CD8-positive, alpha-beta memory T cell (primary cell): ENCODE measurements around the gene PNPLA8. TPM values are rescaled to one million over a fixed set of nuclear protein-coding genes. Genes with fewer than 3 reads are reported as not detected.
"Not testable (repeated sequence)": the region's sequence is repeated elsewhere in the genome, so short reads cannot be mapped to it uniquely, and the experiment has no call there.

ENCODE experiments used
- CTCF ChIA-PET: fragments of 350-600 bp; sonication (Branson Sonifier 250); formaldehyde crosslinking; loops from one replicate; lab custom pipeline; 2021; ENCODE audit warnings: antibody characterized with exemption; lab: Charles Lee
- POLR2A ChIA-PET: fragments of 350-600 bp; sonication (Branson Sonifier 250); formaldehyde crosslinking; loops from one replicate; lab custom pipeline; 2021; ENCODE audit warnings: antibody characterized with exemption; lab: Charles Lee
- DNase-seq, 5 donors: peaks; one replicate each; pipeline versions ENCODE4 v3.0.0 to v3.0.0-alpha.2; 2020 to 2022; ENCODE audit warnings: mixed read lengths in 1 of 5
- H3K27ac ChIP-seq: one replicate; pipeline ENCODE4 v1.7.0; 2013; ENCODE audit warnings: low read depth, mild to moderate bottlenecking, low read length, moderate library complexity
- H3K27me3 ChIP-seq: 2 replicates; pipeline ENCODE4 v1.7.0; 2013; ENCODE audit warnings: low read length, mild to moderate bottlenecking; ENCODE audit not compliant: insufficient read depth, poor library complexity, severe bottlenecking
- H3K36me3 ChIP-seq: 2 replicates; pipeline ENCODE4 v1.7.0; 2013; ENCODE audit warnings: mild to moderate bottlenecking, low read length, moderate library complexity; ENCODE audit not compliant: insufficient read depth
- H3K4me1 ChIP-seq: 2 replicates; pipeline ENCODE4 v1.7.0; 2013; ENCODE audit warnings: mild to moderate bottlenecking, low read length, moderate library complexity; ENCODE audit not compliant: insufficient read depth
- H3K4me3 ChIP-seq: 2 replicates; pipeline ENCODE4 v1.7.0; 2013; ENCODE audit warnings: mild to moderate bottlenecking, low read length
- H3K9me3 ChIP-seq: 2 replicates; pipeline ENCODE4 v1.7.0; 2013; ENCODE audit warnings: mild to moderate bottlenecking, low read length
- H3K27ac Mint-ChIP-seq, 8 donors: one replicate each; pipeline ENCODE4 v1.8.0; 2020 to 2021; ENCODE audit warnings: mixed read lengths in 8 of 8, mild to moderate bottlenecking in 6 of 8, inconsistent platforms in 3 of 8, moderate library complexity in 3 of 8
- H3K27me3 Mint-ChIP-seq, 2 donors: one replicate each; pipeline ENCODE4 v1.8.0; 2020 to 2021; ENCODE audit warnings: mixed read lengths in 2 of 2, mild to moderate bottlenecking in 1 of 2, moderate library complexity in 1 of 2
- H3K36me3 Mint-ChIP-seq, 3 donors: one replicate each; pipeline ENCODE4 v1.8.0; 2020 to 2021; ENCODE audit warnings: mixed read lengths in 3 of 3, inconsistent platforms in 1 of 3, mild to moderate bottlenecking in 1 of 3
- H3K4me1 Mint-ChIP-seq, 3 donors: one replicate each; pipeline ENCODE4 v1.8.0; 2020 to 2021; ENCODE audit warnings: mixed read lengths in 3 of 3, inconsistent platforms in 1 of 3, mild to moderate bottlenecking in 1 of 3
- H3K4me3 Mint-ChIP-seq, 7 donors: one replicate each; pipeline ENCODE4 v1.8.0; 2020 to 2021; ENCODE audit warnings: mixed read lengths in 7 of 7, mild to moderate bottlenecking in 6 of 7, moderate library complexity in 4 of 7, inconsistent platforms in 2 of 7
- H3K9me3 Mint-ChIP-seq, 5 donors: one replicate each; pipeline ENCODE4 v1.8.0; 2020 to 2022; ENCODE audit warnings: mixed read lengths in 5 of 5, mild to moderate bottlenecking in 3 of 5, moderate library complexity in 2 of 5, inconsistent platforms in 1 of 5
- polyA plus RNA-seq: library from polyadenylated mRNA; unstranded; fragments of 300-500 nt; fragmentation: Illumina TruSeq; gene quantifications from one replicate; pipeline ENCODE4 v1.2.3, GENCODE V29; 2021
- total RNA-seq, 2 experiments: library from RNA; stranded (reverse); gene quantifications; one replicate each; pipeline ENCODE4 v1.2.3, GENCODE V29; 2021

The PNPLA8 gene
- total and polyA plus RNA-seq, 3 experiments from 2014 or later: 16.3 to 29.7 (median 17.9) TPM

- H3K4me1 Mint-ChIP-seq: no peaks in the 10 kb centered on the region
- CTCF ChIA-PET: interaction anchor here (1.0 kb wide), 1 partner anchor 11 kb away, joined by 5 read pairs; no protein-coding TSS in a partner anchor
These were observed 39.5 kb downstream of the PNPLA8 start for GRCh38 chr7:108486291-108486966.

GRCh38 chr7:108484137-108484536 is 41.8 kb downstream of the PNPLA8 start:
- Histone ChIP-seq H3K27ac (no peak overlapping the region), H3K36me3 (peaks cover 9% of the 10 kb centered on the region), H3K4me1 (no peaks in the 10 kb centered on the region), H3K27me3 (no peaks in the 10 kb centered on the region), H3K9me3 (no peaks in the 10 kb centered on the region), H3K4me3 (no peak overlapping the region)
- H3K36me3 Mint-ChIP-seq: peaks cover 8 to 62% (median 14%) of the 10 kb centered on the region in 3 donors
- no peaks in the 10 kb centered on the region for H3K9me3 Mint-ChIP-seq
- H3K4me1 Mint-ChIP-seq: no peaks in the 10 kb centered on the region
- ChIA-PET CTCF (interaction anchor here (1.8 kb wide), 1 partner anchor 13 kb away, joined by 7 read pairs; no protein-coding TSS in a partner anchor), POLR2A (no interaction called here)
- DNase-seq: no peak
- no peak overlapping the region for H3K27ac Mint-ChIP-seq
- H3K27me3 Mint-ChIP-seq: no peaks in the 10 kb centered on the region
- H3K4me3 Mint-ChIP-seq: no peak overlapping the region

More at GRCh38 chr7:108486291-108486966, 39.5 kb downstream of the PNPLA8 start:
- no peak overlapping the region for H3K4me3 Mint-ChIP-seq
- Histone ChIP-seq H3K9me3 (no peaks in the 10 kb centered on the region), H3K36me3 (peaks cover 9% of the 10 kb centered on the region), H3K27me3 (no peaks in the 10 kb centered on the region), H3K4me1 (no peaks in the 10 kb centered on the region), H3K27ac (no peak overlapping the region), H3K4me3 (no peak overlapping the region)
- no peak for DNase-seq
- H3K27ac Mint-ChIP-seq: no peak overlapping the region
- H3K9me3 Mint-ChIP-seq: no peaks in the 10 kb centered on the region
- peaks cover 10 to 66% (median 11%) of the 10 kb centered on the region in 3 donors for H3K36me3 Mint-ChIP-seq
- H3K27me3 Mint-ChIP-seq: no peaks in the 10 kb centered on the region
- POLR2A ChIA-PET: no interaction called here

GRCh38 chr7:108480311-108480710 is 45.6 kb downstream of the PNPLA8 start:
- no peaks in the 10 kb centered on the region for H3K27me3 Mint-ChIP-seq

GRCh38 chr7:108479751-108480150 is 46.2 kb downstream of the PNPLA8 start:
- H3K4me3 Mint-ChIP-seq: no peak overlapping the region
- H3K36me3 ChIP-seq: no peaks in the 10 kb centered on the region
- H3K27me3 Mint-ChIP-seq: no peaks in the 10 kb centered on the region
- no peaks in the 10 kb centered on the region for H3K4me1 Mint-ChIP-seq
- CTCF ChIA-PET: no interaction called here
- no peaks in the 10 kb centered on the region for H3K9me3 ChIP-seq
- H3K27ac ChIP-seq: no peak overlapping the region
- H3K4me3 ChIP-seq: no peak overlapping the region
- POLR2A ChIA-PET: no interaction called here
- H3K36me3 Mint-ChIP-seq: peaks cover 9 to 72% (median 37%) of the 10 kb centered on the region in 3 donors
- H3K4me1 ChIP-seq: no peaks in the 10 kb centered on the region
- no peaks in the 10 kb centered on the region for H3K27me3 ChIP-seq
- H3K27ac Mint-ChIP-seq: peak overlapping the region in 1 of 8 donors; percentile 26
- no peak for DNase-seq
- H3K9me3 Mint-ChIP-seq: no peaks in the 10 kb centered on the region

More at GRCh38 chr7:108480311-108480710, 45.6 kb downstream of the PNPLA8 start:
- H3K36me3 ChIP-seq: no peaks in the 10 kb centered on the region
- no peak overlapping the region for H3K4me3 ChIP-seq
- Mint-ChIP-seq H3K4me1 (no peaks in the 10 kb centered on the region), H3K36me3 (peaks cover 14 to 72% (median 36%) of the 10 kb centered on the region in 3 donors), H3K4me3 (no peak overlapping the region), H3K27ac (no peak overlapping the region), H3K9me3 (no peaks in the 10 kb centered on the region)
- H3K9me3 ChIP-seq: no peaks in the 10 kb centered on the region
- no peaks in the 10 kb centered on the region for H3K27me3 ChIP-seq
- no peak overlapping the region for H3K27ac ChIP-seq
- no peaks in the 10 kb centered on the region for H3K4me1 ChIP-seq
- POLR2A ChIA-PET: no interaction called here
- CTCF ChIA-PET: no interaction called here
- no peak for DNase-seq

DNA sequence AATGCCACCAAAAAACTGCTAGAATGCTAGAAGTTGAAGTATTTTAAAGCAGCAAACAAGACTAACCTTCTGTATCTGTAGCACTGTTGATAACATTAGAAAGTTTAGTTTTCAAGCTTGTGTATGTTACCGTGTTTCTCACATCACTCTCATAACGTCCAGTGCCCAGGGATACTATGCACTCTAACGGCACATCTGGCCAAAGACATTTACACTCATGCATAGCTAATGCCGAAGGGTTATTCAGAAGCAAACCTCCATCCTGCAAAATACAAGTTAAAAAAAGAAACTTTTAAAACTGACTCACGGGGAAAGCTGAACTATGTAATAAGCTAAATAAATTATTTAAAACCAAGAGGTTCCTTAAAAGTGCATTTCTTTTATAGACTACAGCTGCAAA is 46.8 kb downstream of the PNPLA8 start:
- H3K27ac Mint-ChIP-seq: no peak overlapping the region
- ChIA-PET POLR2A (no interaction called here), CTCF (no interaction called here)
- H3K4me1 Mint-ChIP-seq: no peaks in the 10 kb centered on the region
- H3K36me3 ChIP-seq: no peaks in the 10 kb centered on the region
- no peak overlapping the region for H3K4me3 Mint-ChIP-seq
- no peaks in the 10 kb centered on the region for H3K27me3 Mint-ChIP-seq
- H3K4me1 ChIP-seq: no peaks in the 10 kb centered on the region
- H3K9me3 ChIP-seq: no peaks in the 10 kb centered on the region
- no peak for DNase-seq
- no peaks in the 10 kb centered on the region for H3K27me3 ChIP-seq
- H3K4me3 ChIP-seq: no peak overlapping the region
- H3K36me3 Mint-ChIP-seq: peaks cover 9 to 73% (median 37%) of the 10 kb centered on the region in 3 donors
- no peaks in the 10 kb centered on the region for H3K9me3 Mint-ChIP-seq
- no peak overlapping the region for H3K27ac ChIP-seq

DNA sequence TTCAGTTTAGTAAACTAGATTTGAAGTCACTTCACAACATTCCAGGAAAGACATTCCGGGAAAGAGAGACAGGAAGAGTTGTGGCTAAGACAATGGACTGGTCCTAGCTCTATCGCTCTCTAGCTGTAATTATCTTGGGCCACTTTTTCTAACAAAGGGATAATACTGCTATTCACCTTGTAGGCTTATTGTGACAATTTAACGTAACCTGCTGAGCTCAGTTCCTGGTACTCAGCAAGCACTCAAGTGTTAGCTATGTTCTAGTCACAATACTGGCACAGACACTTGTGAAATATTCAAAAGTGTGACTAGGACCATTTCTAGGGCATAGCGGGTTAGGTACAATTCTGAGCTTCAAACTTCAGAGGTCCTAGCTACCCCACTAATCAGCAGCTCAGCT is 57.7 kb downstream of the PNPLA8 start:
- H3K4me3 ChIP-seq: no peak overlapping the region
- ChIA-PET CTCF (interaction anchor here (1.0 to 1.9 kb wide), 3 partner anchors 12 to 1005 kb away, joined by 3 to 6 read pairs (median 4); partner anchors contain the start of gene NRCAM), POLR2A (no interaction called here)
- peaks cover 2 to 12% (median 8%) of the 10 kb centered on the region in 3 donors for H3K4me1 Mint-ChIP-seq
- H3K4me1 ChIP-seq: peaks cover 15% of the 10 kb centered on the region
- no peak for DNase-seq
- H3K27me3 Mint-ChIP-seq: peaks cover 0 to 4% of the 10 kb centered on the region in 2 donors
- peaks cover 0 to 9% (median 3%) of the 10 kb centered on the region in 3 donors for H3K36me3 Mint-ChIP-seq
- H3K9me3 Mint-ChIP-seq: no peaks in the 10 kb centered on the region
- no peaks in the 10 kb centered on the region for H3K27me3 ChIP-seq
- H3K27ac ChIP-seq: no peak overlapping the region
- H3K27ac Mint-ChIP-seq: no peak overlapping the region
- no peaks in the 10 kb centered on the region for H3K9me3 ChIP-seq
- H3K4me3 Mint-ChIP-seq: no peak overlapping the region
- H3K36me3 ChIP-seq: no peaks in the 10 kb centered on the region

DNA sequence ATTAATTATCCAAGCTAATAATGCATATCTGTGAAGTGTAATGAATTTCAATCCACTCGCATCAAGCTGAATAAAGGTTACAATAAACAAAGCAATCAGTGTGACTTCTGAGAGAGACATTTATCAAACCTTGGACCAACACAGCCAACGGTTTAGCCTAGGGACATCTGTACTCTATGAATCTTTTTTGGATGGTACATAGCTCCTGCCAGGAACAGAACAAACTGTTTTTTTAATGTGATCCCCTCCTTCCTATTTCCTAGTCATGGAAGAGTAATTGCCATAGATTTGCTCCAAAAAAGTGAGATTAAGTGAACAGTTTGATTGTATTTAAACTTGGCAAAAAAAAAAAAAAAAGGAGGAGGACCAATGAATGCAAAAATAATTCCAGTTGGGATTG is 58.5 kb downstream of the PNPLA8 start:
- CTCF ChIA-PET: interaction anchor here (1.9 kb wide), 1 partner anchor 11 kb away, joined by 6 read pairs; the partner anchor contains the start of gene NRCAM
- Histone ChIP-seq H3K27me3 (no peaks in the 10 kb centered on the region), H3K4me3 (no peak overlapping the region), H3K27ac (no peak overlapping the region), H3K36me3 (no peaks in the 10 kb centered on the region), H3K4me1 (peaks cover 21% of the 10 kb centered on the region), H3K9me3 (no peaks in the 10 kb centered on the region)
- no peak for DNase-seq
- Mint-ChIP-seq H3K4me3 (no peak overlapping the region), H3K9me3 (no peaks in the 10 kb centered on the region), H3K36me3 (peaks cover 0 to 5% (median under 1%) of the 10 kb centered on the region in 3 donors), H3K4me1 (peaks cover 2 to 18% (median 11%) of the 10 kb centered on the region in 3 donors), H3K27ac (no peak overlapping the region), H3K27me3 (peaks cover 2 to 10% of the 10 kb centered on the region in 2 donors)
- POLR2A ChIA-PET: no interaction called here

GRCh38 chr7:108466322-108466721 is 59.6 kb downstream of the PNPLA8 start:
- POLR2A ChIA-PET, H3K4me3 Mint-ChIP-seq, H3K27me3 ChIP-seq, H3K36me3 Mint-ChIP-seq, H3K9me3 ChIP-seq, DNase-seq, H3K4me3 ChIP-seq, H3K27ac ChIP-seq, H3K36me3 ChIP-seq, H3K27ac Mint-ChIP-seq, CTCF ChIA-PET, H3K9me3 Mint-ChIP-seq: not testable (repeated sequence)
- H3K27me3 Mint-ChIP-seq: peaks cover 2 to 16% of the 10 kb centered on the region in 2 donors
- H3K4me1 Mint-ChIP-seq: peaks cover 2 to 18% (median 11%) of the 10 kb centered on the region in 3 donors
- peaks cover 21% of the 10 kb centered on the region for H3K4me1 ChIP-seq
